SK-N-SH (cell line): ENCODE data around the gene ADAMTSL1.

ENCODE experiments used
- CTCF ChIP-seq: fragments of 200-600 bp; sonication (generic); IDR thresholded peaks from 2 replicates; pipeline ENCODE4 v1.6.1; 2017; ENCODE audit warnings: antibody characterized with exemption, mild to moderate bottlenecking, moderate library complexity
- FOXJ3 ChIP-seq: sonication (generic); formaldehyde crosslinking; IDR thresholded peaks from 2 replicates; pipeline ENCODE4 v1.5.1; 2020; ENCODE audit warnings: mild to moderate bottlenecking, missing genetic modification reagents
- GABPA ChIP-seq: IDR thresholded peaks from 2 replicates; pipeline ENCODE4 v1.4.0; 2012; ENCODE audit warnings: low read depth, mild to moderate bottlenecking
- JUND ChIP-seq: IDR thresholded peaks from 2 replicates; pipeline ENCODE4 v1.4.0; 2012
- RFX5 ChIP-seq: IDR thresholded peaks from 2 replicates; pipeline ENCODE4 v1.6.1; 2012; ENCODE audit warnings: mild to moderate bottlenecking, improper control_type of control experiment, low read length
- SMC3 ChIP-seq: IDR thresholded peaks from 2 replicates; pipeline ENCODE4 v1.6.1; 2012; ENCODE audit warnings: low read depth, low read length, improper control_type of control experiment
- TEAD4 ChIP-seq: IDR thresholded peaks from 2 replicates; pipeline ENCODE4 v1.4.0; 2012; ENCODE audit warnings: mild to moderate bottlenecking, borderline replicate concordance; ENCODE audit not compliant: insufficient read depth

GRCh38 chr9:18955626-18956025 lies 481.7 kb downstream of the ADAMTSL1 start:
- TF ChIP-seq CTCF (no peak), RFX5 (no peak), SMC3 (no peak), GABPA (no peak), TEAD4 (no peak), FOXJ3 (no peak), JUND (no peak)
